ENCODE measurements around the gene PTPN1. TPM values are rescaled to one million over a fixed set of nuclear protein-coding genes. Genes with fewer than 3 reads are reported as not detected.

PTPN1 gene
- total RNA-seq, 3 donors from 2014 or later (not counting 1 experiment from before 2014, with no cell fraction given): 52.9 to 64.5 (median 58.3) TPM

- 24% methylated on average over 21 of the region's 21 CpGs for WGBS (ENCODE audit: insufficient coverage)
- Histone ChIP-seq H3K9me3 (ENCODE audit: control insufficient read depth, insufficient read depth, low read length) (no peaks in the 10 kb centered on the region), H3K27me3 (ENCODE audit: control insufficient read depth, insufficient read depth, low read length) (peaks cover 9% of the 10 kb centered on the region), H3K4me3 (ENCODE audit: low read length) (no peak overlapping the region), H3K27ac (ENCODE audit: low read length) (no peak overlapping the region), H3K36me3 (ENCODE audit: control insufficient read depth, insufficient read depth, low read length) (no peaks in the 10 kb centered on the region), H3K4me1 (ENCODE audit: control insufficient read depth, insufficient read depth, low read length) (peaks cover 15% of the 10 kb centered on the region)
- DNase-seq (peak; percentile 53 to 74), ATAC-seq (peak; percentile 80 to 87 (median 83))
- Mint-ChIP-seq H3K27ac (no peak overlapping the region), H3K4me3 (no peak overlapping the region), H3K4me1 (peaks cover 4 to 10% of the 10 kb centered on the region in 2 donors), H3K36me3 (no peaks in the 10 kb centered on the region), H3K27me3 (ENCODE audit: low read depth in 2 of 2) (peaks cover 7 to 12% of the 10 kb centered on the region in 2 donors), H3K9me3 (no peaks in the 10 kb centered on the region)
- peak; percentile 80 for TF ChIP-seq CTCF (IDR thresholded peaks at IDR 0.05)
- intact Hi-C loops (cut with micrococcal nuclease): loop anchor here (1.0 to 5.0 kb wide), 3 partner anchors 127 to 278 kb away; partner anchors contain the start of gene CEBPB
Measured at GRCh38 chr20:50464026-50464724, 46.0 kb upstream of the PTPN1 start.

GRCh38 chr20:50464725-50465650 is 45.2 kb upstream of the PTPN1 start:
- H3K4me1 ChIP-seq (ENCODE audit: control insufficient read depth, insufficient read depth, low read length): peaks cover 15% of the 10 kb centered on the region
- DNase-seq (no peak), ATAC-seq (no peak)
- H3K27me3 Mint-ChIP-seq (ENCODE audit: low read depth in 2 of 2): peaks cover 3 to 6% of the 10 kb centered on the region in 2 donors
- no peak for TF ChIP-seq CTCF (IDR thresholded peaks at IDR 0.05)
- 74% methylated on average over 12 of the region's 14 CpGs for WGBS (ENCODE audit: insufficient coverage)
- no peak overlapping the region for H3K27ac ChIP-seq (ENCODE audit: low read length)
- peaks cover 4 to 6% of the 10 kb centered on the region in 2 donors for H3K4me1 Mint-ChIP-seq
- H3K4me3 Mint-ChIP-seq: no peak overlapping the region
- H3K9me3 ChIP-seq (ENCODE audit: control insufficient read depth, insufficient read depth, low read length): no peaks in the 10 kb centered on the region
- no peaks in the 10 kb centered on the region for H3K36me3 ChIP-seq (ENCODE audit: control insufficient read depth, insufficient read depth, low read length)
- no peak overlapping the region for H3K27ac Mint-ChIP-seq
- H3K9me3 Mint-ChIP-seq: no peaks in the 10 kb centered on the region
- no peak overlapping the region for H3K4me3 ChIP-seq (ENCODE audit: low read length)
- no peaks in the 10 kb centered on the region for H3K36me3 Mint-ChIP-seq
- peaks cover 6% of the 10 kb centered on the region for H3K27me3 ChIP-seq (ENCODE audit: control insufficient read depth, insufficient read depth, low read length)
- intact Hi-C loops (cut with micrococcal nuclease): loop anchor here (1.0 to 5.0 kb wide), 3 partner anchors 128 to 279 kb away; partner anchors contain the start of gene CEBPB

- no peaks in the 10 kb centered on the region for H3K36me3 ChIP-seq (ENCODE audit: control insufficient read depth, insufficient read depth, low read length)
- 81% methylated on average over 6 of the region's 6 CpGs for WGBS (ENCODE audit: insufficient coverage)
- Mint-ChIP-seq H3K9me3 (no peaks in the 10 kb centered on the region), H3K4me3 (no peak overlapping the region), H3K27ac (no peak overlapping the region), H3K4me1 (no peaks in the 10 kb centered on the region), H3K27me3 (ENCODE audit: low read depth in 2 of 2) (peaks cover 5 to 6% of the 10 kb centered on the region in 2 donors), H3K36me3 (no peaks in the 10 kb centered on the region)
- H3K9me3 ChIP-seq (ENCODE audit: control insufficient read depth, insufficient read depth, low read length): no peaks in the 10 kb centered on the region
- TF ChIP-seq CTCF (IDR thresholded peaks at IDR 0.05): no peak
- no peak overlapping the region for H3K27ac ChIP-seq (ENCODE audit: low read length)
- intact Hi-C loops (cut with micrococcal nuclease): no loop called here
- DNase-seq (no peak), ATAC-seq (no peak)
- peaks cover 7% of the 10 kb centered on the region for H3K4me1 ChIP-seq (ENCODE audit: control insufficient read depth, insufficient read depth, low read length)
- no peak overlapping the region for H3K4me3 ChIP-seq (ENCODE audit: low read length)
- no peaks in the 10 kb centered on the region for H3K27me3 ChIP-seq (ENCODE audit: control insufficient read depth, insufficient read depth, low read length)
Measured at GRCh38 chr20:50467174-50467573, 43.0 kb upstream of the PTPN1 start.

All from natural killer cell (primary cell).